ENCODE results near the gene ABCB1. TPM values are rescaled to one million over a fixed set of nuclear protein-coding genes. Genes with fewer than 3 reads are reported as not detected.

ABCB1 gene
- total RNA-seq, 1 experiment from 2014 or later: not detected

DNA sequence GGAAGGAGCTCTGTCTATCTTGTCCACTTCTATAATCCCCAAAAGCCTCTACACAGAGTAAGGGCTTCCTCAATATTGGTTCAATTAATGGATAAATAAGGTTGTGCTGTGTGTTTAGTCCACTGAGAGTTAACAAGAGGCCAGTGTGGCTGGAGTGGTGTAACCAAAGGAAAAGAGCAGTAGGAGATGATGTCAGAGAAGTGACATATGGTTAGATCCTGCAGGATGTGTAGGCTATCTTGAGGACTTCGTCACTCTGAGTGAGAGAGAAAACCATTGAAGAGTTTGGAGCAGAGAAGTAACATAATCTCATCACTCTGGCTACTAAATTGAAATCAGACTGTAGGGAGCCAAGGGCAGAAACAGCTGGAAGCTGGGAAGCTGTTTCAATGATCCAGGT lies 14.5 kb upstream of the ABCB1 start:
- Histone ChIP-seq H4K20me1 (ENCODE audit: low read length) (no peaks in the 10 kb centered on the region), H3K4me3 (ENCODE audit: low read length) (no peak overlapping the region), H3K4me2 (ENCODE audit: low read length) (no peak overlapping the region), H3K9me2 (replicated peaks; ENCODE audit: low read length) (no peaks in the 10 kb centered on the region), H2AFZ (ENCODE audit: low read length) (no peak overlapping the region), H3K9ac (ENCODE audit: low read length) (no peak overlapping the region), H3K9me3 (ENCODE audit: low read length) (no peaks in the 10 kb centered on the region), H3F3A (ENCODE audit: low read length, unreplicated experiment) (no peaks in the 10 kb centered on the region), H3K79me2 (ENCODE audit: low read length) (no peaks in the 10 kb centered on the region), H3K27ac (ENCODE audit: low read length) (no peak overlapping the region), H3K4me1 (ENCODE audit: insufficient read depth, low read length) (no peaks in the 10 kb centered on the region), H3K36me3 (ENCODE audit: low read depth, low read length) (no peaks in the 10 kb centered on the region), H3K27me3 (ENCODE audit: low read length) (no peaks in the 10 kb centered on the region)
- ChIA-PET POLR2A (ENCODE audit: unreplicated experiment) (no interaction called here), CTCF (no interaction called here)
- TF ChIP-seq CTCF (conservative IDR thresholded peaks at IDR 0.05; ENCODE audit: low read depth, low read length): no peak
- TF ChIP-seq EZH2 (IDR thresholded peaks at IDR 0.05; ENCODE audit: low read length, unreplicated experiment): no peak
- TF ChIP-seq EZH2phosphoT487 (IDR thresholded peaks at IDR 0.05; ENCODE audit: borderline replicate concordance, low read length): no peak
- no peak for ATAC-seq
- no TSS peak for BruUV-seq (replicated peaks)
- intact Hi-C loops (cut with micrococcal nuclease): no loop called here
- DNase-seq: no peak

DNA sequence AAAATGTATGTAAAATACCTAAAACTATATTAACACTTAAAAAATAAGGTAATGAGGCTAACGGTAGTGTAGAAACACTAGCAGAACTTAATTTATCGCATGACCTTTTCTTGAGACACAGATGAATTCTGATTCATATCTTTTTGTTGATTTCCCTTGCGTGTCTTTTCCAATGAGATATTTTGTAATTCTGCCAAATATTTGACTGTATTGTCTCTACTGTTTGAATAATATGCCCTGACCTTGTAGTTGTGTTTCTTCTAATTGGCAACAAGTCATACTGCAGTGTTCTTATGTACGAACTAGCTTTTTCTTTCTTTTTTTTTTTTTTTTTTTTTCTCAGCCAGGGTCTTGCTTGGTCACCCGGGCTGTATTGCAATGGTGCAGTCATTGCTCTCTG lies 9.2 kb upstream of the ABCB1 start:
- POLR2A ChIA-PET (ENCODE audit: unreplicated experiment): no interaction called here
- H3K4me2 ChIP-seq (ENCODE audit: low read length): no peak overlapping the region
- H4K20me1 ChIP-seq (ENCODE audit: low read length): no peaks in the 10 kb centered on the region
- H3F3A ChIP-seq (ENCODE audit: low read length, unreplicated experiment): no peaks in the 10 kb centered on the region
- TF ChIP-seq CTCF (conservative IDR thresholded peaks at IDR 0.05; ENCODE audit: low read depth, low read length) (no peak), EZH2phosphoT487 (IDR thresholded peaks at IDR 0.05; ENCODE audit: borderline replicate concordance, low read length) (no peak), EZH2 (IDR thresholded peaks at IDR 0.05; ENCODE audit: low read length, unreplicated experiment) (no peak)
- H3K79me2 ChIP-seq (ENCODE audit: low read length): no peaks in the 10 kb centered on the region
- no peaks in the 10 kb centered on the region for H3K4me1 ChIP-seq (ENCODE audit: insufficient read depth, low read length)
- ATAC-seq: no peak
- no peak overlapping the region for H3K27ac ChIP-seq (ENCODE audit: low read length)
- no TSS peak for BruUV-seq (replicated peaks)
- no peak overlapping the region for H3K9ac ChIP-seq (ENCODE audit: low read length)
- H3K9me2 ChIP-seq (replicated peaks; ENCODE audit: low read length): no peaks in the 10 kb centered on the region
- no peak overlapping the region for H3K4me3 ChIP-seq (ENCODE audit: low read length)
- H2AFZ ChIP-seq (ENCODE audit: low read length): no peak overlapping the region
- H3K27me3 ChIP-seq (ENCODE audit: low read length): peaks cover 10% of the 10 kb centered on the region
- CTCF ChIA-PET: no interaction called here
- intact Hi-C loops (cut with micrococcal nuclease): no loop called here
- no peaks in the 10 kb centered on the region for H3K9me3 ChIP-seq (ENCODE audit: low read length)
- DNase-seq: no peak
- H3K36me3 ChIP-seq (ENCODE audit: low read depth, low read length): no peaks in the 10 kb centered on the region

DNA sequence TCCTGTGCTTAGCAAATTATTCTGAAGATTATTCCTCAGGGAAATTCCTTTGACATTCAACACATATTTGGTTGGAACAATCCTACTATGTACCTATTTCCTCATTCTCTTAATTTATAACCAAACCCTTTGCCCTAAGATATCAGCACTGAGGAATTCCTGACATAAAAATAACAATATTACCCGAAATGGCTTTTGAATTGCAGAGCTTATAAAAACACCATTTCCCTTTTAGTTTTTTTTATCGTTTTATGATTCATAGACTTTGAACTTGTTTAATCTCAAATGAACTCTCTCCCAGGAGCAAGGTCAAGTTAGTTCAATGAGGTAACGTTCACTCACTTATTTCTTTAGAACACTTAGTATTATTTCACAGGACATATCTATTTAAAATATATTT lies 7.7 kb upstream of the ABCB1 start:
- H3K9me3 ChIP-seq (ENCODE audit: low read length): no peaks in the 10 kb centered on the region
- H2AFZ ChIP-seq (ENCODE audit: low read length): no peak overlapping the region
- no peak overlapping the region for H3K9ac ChIP-seq (ENCODE audit: low read length)
- no peaks in the 10 kb centered on the region for H4K20me1 ChIP-seq (ENCODE audit: low read length)
- no peak overlapping the region for H3K27ac ChIP-seq (ENCODE audit: low read length)
- POLR2A ChIA-PET (ENCODE audit: unreplicated experiment): no interaction called here
- no peaks in the 10 kb centered on the region for H3K36me3 ChIP-seq (ENCODE audit: low read depth, low read length)
- TF ChIP-seq EZH2 (IDR thresholded peaks at IDR 0.05; ENCODE audit: low read length, unreplicated experiment) (no peak), EZH2phosphoT487 (IDR thresholded peaks at IDR 0.05; ENCODE audit: borderline replicate concordance, low read length) (no peak), CTCF (conservative IDR thresholded peaks at IDR 0.05; ENCODE audit: low read depth, low read length) (no peak)
- no peaks in the 10 kb centered on the region for H3F3A ChIP-seq (ENCODE audit: low read length, unreplicated experiment)
- no peaks in the 10 kb centered on the region for H3K9me2 ChIP-seq (replicated peaks; ENCODE audit: low read length)
- intact Hi-C loops (cut with micrococcal nuclease): no loop called here
- DNase-seq: no peak
- no peak overlapping the region for H3K4me2 ChIP-seq (ENCODE audit: low read length)
- H3K79me2 ChIP-seq (ENCODE audit: low read length): no peaks in the 10 kb centered on the region
- CTCF ChIA-PET: no interaction called here
- H3K4me3 ChIP-seq (ENCODE audit: low read length): no peak overlapping the region
- no peaks in the 10 kb centered on the region for H3K4me1 ChIP-seq (ENCODE audit: insufficient read depth, low read length)
- ATAC-seq: no peak
- BruUV-seq (replicated peaks): no TSS peak
- peaks cover 14% of the 10 kb centered on the region for H3K27me3 ChIP-seq (ENCODE audit: low read length)

Data from PC-3 (cell line).